SJCRH30 (cell line): ENCODE measurements around the gene IQCH. TPM values are rescaled to one million over a fixed set of nuclear protein-coding genes. Genes with fewer than 3 reads are reported as not detected.

ENCODE experiments used
- DNase-seq, 2 experiments: peaks; one replicate each; pipeline ENCODE4 v3.0.0-alpha.2; 2015 to 2020
- H3K27ac ChIP-seq: fragments of 250-450 bp; sonication (Bioruptor Pico); 2 replicates; pipeline ENCODE4 v1.5.1; 2020; ENCODE audit warnings: mild to moderate bottlenecking, moderate library complexity
- H3K27me3 ChIP-seq: fragments of 250-450 bp; sonication (Bioruptor Pico); 2 replicates; pipeline ENCODE4 v1.5.1; 2020; ENCODE audit warnings: mild to moderate bottlenecking, moderate library complexity
- H3K36me3 ChIP-seq: fragments of 250-450 bp; sonication (Bioruptor Pico); 2 replicates; pipeline ENCODE4 v1.5.1; 2020; ENCODE audit warnings: mild to moderate bottlenecking, moderate library complexity
- H3K4me1 ChIP-seq: fragments of 250-450 bp; sonication (Bioruptor Pico); 2 replicates; pipeline ENCODE4 v1.5.1; 2020; ENCODE audit warnings: mild to moderate bottlenecking, moderate library complexity
- H3K4me3 ChIP-seq: fragments of 250-450 bp; sonication (Bioruptor Pico); 2 replicates; pipeline ENCODE4 v1.5.1; 2020; ENCODE audit warnings: mild to moderate bottlenecking, moderate library complexity
- H3K9me3 ChIP-seq: fragments of 250-450 bp; sonication (Bioruptor Pico); replicated peaks from 2 replicates; pipeline ENCODE4 v1.5.1; 2020; ENCODE audit warnings: mild to moderate bottlenecking, moderate library complexity
- total RNA-seq: library from RNA; depleted of rRNA; stranded (reverse); fragments of >200 nt; shearing (Covaris generic); gene quantifications from 2 replicates; pipeline ENCODE4 v1.2.3, GENCODE V29; 2014; rRNA removed

Gene IQCH
- total RNA-seq, 1 experiment from 2014 or later = 3.2 TPM

DNA sequence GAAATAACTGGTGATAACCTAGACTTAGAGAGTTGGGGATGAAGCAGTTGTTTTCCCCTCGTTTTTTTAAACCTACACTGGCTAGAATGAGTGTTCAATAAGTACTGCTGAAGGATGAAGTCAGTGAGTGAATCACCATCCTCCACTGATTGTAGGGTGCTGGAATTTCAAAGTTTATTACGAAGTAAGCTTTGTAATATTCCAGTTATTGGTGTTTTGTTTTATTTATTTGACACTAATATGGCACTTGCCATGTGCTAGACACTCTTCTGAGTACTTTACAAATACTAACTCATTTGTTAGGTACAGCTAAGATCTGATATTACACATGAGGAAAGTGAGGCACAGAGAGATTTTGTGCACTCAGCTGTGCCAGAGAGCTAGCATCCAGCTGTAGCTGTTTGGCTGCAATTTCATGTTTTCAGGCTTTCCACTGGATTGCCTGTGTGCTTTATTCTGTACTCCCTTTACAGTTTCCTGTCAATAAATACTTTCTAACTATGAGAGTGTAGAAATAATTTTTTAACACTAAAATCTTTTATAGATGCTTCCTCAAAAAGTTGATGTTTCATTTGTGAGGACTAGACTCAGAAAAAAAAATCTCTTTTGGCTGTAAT is 293.8 kb downstream of the IQCH start:
- Histone ChIP-seq H3K36me3 (peaks cover 5% of the 10 kb centered on the region), H3K4me1 (peaks cover 22% of the 10 kb centered on the region), H3K4me3 (no peak overlapping the region), H3K27me3 (no peaks in the 10 kb centered on the region), H3K9me3 (0 out of 2 replicates have a peak, but pooled peaks cover 2% of the 10 kb centered on the region), H3K27ac (no peak overlapping the region)
- DNase-seq = no peak

DNA sequence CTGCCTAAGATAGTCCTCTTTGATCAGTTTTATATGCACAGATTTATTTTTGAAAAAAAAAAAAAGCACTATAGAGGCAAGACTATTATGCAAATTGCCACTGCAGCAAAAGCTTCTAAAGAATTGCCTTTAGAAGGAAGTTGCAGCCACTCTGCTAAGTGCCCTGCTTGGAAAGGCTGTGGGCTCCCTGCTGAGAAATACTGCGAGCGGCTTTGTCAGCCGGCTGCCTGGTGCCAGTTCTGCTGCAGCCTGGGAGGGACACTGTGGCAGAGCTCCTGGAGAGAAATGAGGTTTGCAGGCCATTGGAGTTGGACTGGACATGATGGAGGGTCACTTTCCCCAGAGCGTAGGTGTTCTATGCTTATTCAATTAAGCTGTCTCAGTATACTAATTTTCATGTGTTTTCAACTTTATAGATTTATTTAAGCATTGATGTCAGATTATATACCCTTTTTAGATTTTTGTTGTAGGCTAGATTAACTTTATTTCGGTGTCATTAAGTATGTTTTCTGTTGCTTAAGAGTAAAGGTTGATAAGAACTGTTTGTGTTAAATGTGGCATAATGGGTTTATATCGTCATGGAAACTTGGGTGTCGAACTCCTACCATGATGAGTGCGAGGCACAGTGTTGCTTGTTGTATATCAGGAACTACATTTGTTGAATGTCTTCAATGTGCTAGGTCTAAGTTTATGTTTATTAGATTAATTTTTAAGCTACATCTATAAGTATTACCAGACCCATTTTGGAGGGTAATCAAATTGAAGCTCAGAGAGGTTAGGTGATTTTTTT is 294.5 kb downstream of the IQCH start:
- peak; percentile 43 to 59 for DNase-seq
- Histone ChIP-seq H3K27ac (peak overlapping the region; percentile 5; the same call in 1 of the 2 replicates), H3K36me3 (peaks cover 5% of the 10 kb centered on the region), H3K4me3 (no peak overlapping the region), H3K27me3 (no peaks in the 10 kb centered on the region), H3K4me1 (peaks cover 16% of the 10 kb centered on the region), H3K9me3 (0 out of 2 replicates have a peak, but pooled peaks cover 2% of the 10 kb centered on the region)

DNA sequence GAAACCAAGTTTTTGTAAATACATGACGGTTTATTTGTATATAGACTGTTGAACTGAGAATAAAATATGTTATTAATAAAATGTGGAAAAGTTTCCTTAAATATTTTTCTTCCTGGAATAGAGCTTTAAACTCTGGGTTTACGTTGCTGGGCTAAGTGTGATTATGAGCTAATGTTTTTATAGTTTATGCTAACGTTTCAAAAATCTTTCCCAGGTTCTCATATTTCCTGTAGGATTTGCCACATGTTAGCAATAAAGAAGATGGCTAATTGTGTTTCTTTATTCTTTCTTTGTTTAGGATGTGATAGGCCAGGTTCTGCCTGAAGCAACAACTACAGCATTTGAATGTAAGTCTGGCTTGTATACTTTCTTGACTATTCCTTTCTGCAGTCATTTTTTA is 295.1 kb downstream of the IQCH start:
- peak overlapping the region; percentile 5; the same call in 1 of the 2 replicates for H3K27ac ChIP-seq
- peak in 1 of 2 experiments; percentile 33 for DNase-seq
- no peaks in the 10 kb centered on the region for H3K27me3 ChIP-seq
- peaks cover 5% of the 10 kb centered on the region for H3K36me3 ChIP-seq
- H3K4me3 ChIP-seq = no peak overlapping the region
- H3K4me1 ChIP-seq = peaks cover 16% of the 10 kb centered on the region
- 0 out of 2 replicates have a peak, but pooled peaks cover 2% of the 10 kb centered on the region for H3K9me3 ChIP-seq

DNA sequence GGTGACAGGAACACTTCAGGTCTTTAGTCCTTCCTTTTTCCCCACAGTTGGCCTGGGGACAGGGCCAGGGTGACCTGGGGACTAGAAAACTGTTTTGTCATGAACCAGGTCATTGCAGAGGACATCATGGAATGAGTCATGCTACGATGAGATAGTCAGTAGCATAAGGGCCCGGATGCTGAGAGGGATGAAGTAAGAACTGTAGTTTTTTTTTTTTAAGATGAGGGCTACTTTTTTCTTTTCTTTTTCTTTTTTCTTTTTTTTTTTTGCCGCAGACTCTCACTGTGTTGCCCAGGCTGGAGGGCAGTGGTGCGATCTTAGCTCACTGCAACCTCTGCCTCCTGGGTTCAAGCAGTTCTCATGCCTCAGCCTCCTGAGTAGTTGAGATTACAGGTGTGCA is 295.9 kb downstream of the IQCH start:
- peaks cover 16% of the 10 kb centered on the region for H3K4me1 ChIP-seq
- no peak for DNase-seq
- no peaks in the 10 kb centered on the region for H3K27me3 ChIP-seq
- 0 out of 2 replicates have a peak, but pooled peaks cover 2% of the 10 kb centered on the region for H3K9me3 ChIP-seq
- H3K36me3 ChIP-seq = peaks cover 5% of the 10 kb centered on the region
- no peak overlapping the region for H3K4me3 ChIP-seq
- peak overlapping the region; percentile 5; the same call in 1 of the 2 replicates for H3K27ac ChIP-seq

DNA sequence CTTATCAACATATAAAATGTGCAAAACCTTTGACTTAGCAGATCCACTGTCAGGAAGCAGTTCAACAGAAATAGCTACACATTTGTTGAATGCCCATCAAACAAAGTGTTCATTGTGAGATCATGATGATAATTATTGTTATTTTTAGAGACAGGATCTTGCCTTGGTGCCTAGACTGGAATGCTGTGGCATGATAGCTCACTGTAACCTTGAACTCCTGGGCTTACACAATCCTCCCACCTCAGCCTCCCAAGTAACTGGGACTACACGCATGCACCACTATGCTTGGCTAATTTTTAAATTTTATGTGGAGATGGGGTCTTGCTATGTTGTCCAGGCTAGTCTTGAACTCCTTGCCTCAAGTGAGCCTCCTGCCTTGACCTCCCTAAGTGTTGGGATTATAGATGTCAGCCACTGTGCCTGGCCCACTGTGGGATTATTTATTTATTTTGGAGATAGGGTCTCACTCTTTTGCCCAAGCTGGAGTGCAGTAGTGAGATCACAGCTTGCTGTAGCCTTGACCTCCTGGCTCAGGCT is 296.7 kb downstream of the IQCH start:
- Histone ChIP-seq H3K36me3 (peaks cover 5% of the 10 kb centered on the region), H3K9me3 (0 out of 2 replicates have a peak, but pooled peaks cover 5% of the 10 kb centered on the region), H3K4me1 (peaks cover 16% of the 10 kb centered on the region), H3K27me3 (no peaks in the 10 kb centered on the region), H3K4me3 (no peak overlapping the region), H3K27ac (no peak overlapping the region)
- DNase-seq = no peak

Other genes with a start within 250 kb of the IQCH start
- 22.8 and 23.0 TPM in 2 replicates for gene SMAD3, start 189.2 kb upstream of the IQCH start, total RNA-seq
- gene AAGAB, start 125 bp upstream of the IQCH start, total RNA-seq = 48.2 and 54.8 TPM in 2 replicates